Keratinocyte (primary cell): ENCODE measurements around the gene MTR. TPM values are rescaled to one million over a fixed set of nuclear protein-coding genes. Genes with fewer than 3 reads are reported as not detected.

Experiments
- DNase-seq: peaks from one replicate; pipeline ENCODE4 v3.0.0-alpha.2; 2011; ENCODE audit warnings: low read depth, missing footprints, low spot score
- FAIRE-seq: peaks from 2 replicates; lab custom pipeline; 2011; peaks lifted over from hg19 to GRCh38; lab: Jason Lieb, UNC
- H2AFZ ChIP-seq: 2 replicates; pipeline ENCODE4 v1.6.0; 2012; ENCODE audit warnings: low read length, control low read depth, inconsistent platforms; ENCODE audit not compliant: control insufficient read depth
- H3K27ac ChIP-seq: 2 replicates; pipeline ENCODE4 v1.5.1; 2011; ENCODE audit warnings: low read length; ENCODE audit not compliant: control insufficient read depth, insufficient read depth
- H3K27me3 ChIP-seq: 3 replicates; pipeline ENCODE4 v1.6.0; 2011; ENCODE audit warnings: low read length; ENCODE audit not compliant: control insufficient read depth, insufficient read depth; ENCODE audit errors: extremely low read depth
- H3K36me3 ChIP-seq, 2 experiments: 2 replicates in 1 of 2; 3 replicates in 1 of 2; pipeline ENCODE4 v1.5.1; 2011; ENCODE audit warnings: low read length in 2 of 2, mild to moderate bottlenecking in 1 of 2; ENCODE audit not compliant: control insufficient read depth in 2 of 2, insufficient read depth in 2 of 2; ENCODE audit errors: extremely low read depth in 1 of 2
- H3K4me1 ChIP-seq: 3 replicates; pipeline ENCODE4 v1.5.1; 2011; ENCODE audit warnings: low read length; ENCODE audit not compliant: control insufficient read depth, insufficient read depth; ENCODE audit errors: extremely low read depth
- H3K4me2 ChIP-seq: 3 replicates; pipeline ENCODE4 v1.6.0; 2011; ENCODE audit warnings: low read depth, low read length; ENCODE audit not compliant: control insufficient read depth, insufficient read depth; ENCODE audit errors: extremely low read depth
- H3K4me3 ChIP-seq, 3 experiments: fragments of 200-600 bp in 1 of 3; sonication (generic) in 1 of 3; 2 replicates in 2 of 3; 3 replicates in 1 of 3; pipeline ENCODE4 v1.5.1; 2011 to 2016; ENCODE audit warnings: low read length in 3 of 3, mild to moderate bottlenecking in 3 of 3, control low read depth in 2 of 3, inconsistent platforms in 1 of 3, low read depth in 1 of 3, mixed read lengths in 1 of 3, mixed run types in 1 of 3, moderate library complexity in 1 of 3; ENCODE audit not compliant: control insufficient read depth in 2 of 3, insufficient read depth in 2 of 3; ENCODE audit errors: extremely low read depth in 1 of 3
- H3K79me2 ChIP-seq: 2 replicates; pipeline ENCODE4 v1.6.0; 2012; ENCODE audit warnings: low read length; ENCODE audit not compliant: control insufficient read depth, insufficient read depth
- H3K9ac ChIP-seq: 3 replicates; pipeline ENCODE4 v1.6.0; 2011; ENCODE audit warnings: low read length; ENCODE audit not compliant: control insufficient read depth, insufficient read depth; ENCODE audit errors: extremely low read depth
- H3K9me1 ChIP-seq: 3 replicates; pipeline ENCODE4 v1.6.0; 2011; ENCODE audit warnings: low read length; ENCODE audit not compliant: control insufficient read depth, insufficient read depth; ENCODE audit errors: extremely low read depth
- H3K9me3 ChIP-seq: 2 replicates; pipeline ENCODE4 v1.5.1; 2012; ENCODE audit warnings: low read depth, low read length; ENCODE audit not compliant: control insufficient read depth
- H4K20me1 ChIP-seq: 3 replicates; pipeline ENCODE4 v1.6.0; 2011; ENCODE audit warnings: low read length; ENCODE audit not compliant: control insufficient read depth, insufficient read depth; ENCODE audit errors: extremely low read depth
- EZH2 ChIP-seq: IDR thresholded peaks from one replicate; pipeline ENCODE4 v1.6.1; 2012; ENCODE audit warnings: inconsistent platforms, mild to moderate bottlenecking, low read length, moderate library complexity
- dilution Hi-C: fragments of 300-500 bp; cut with MboI; formaldehyde crosslinking; loops from one replicate; pipeline ENCODE4 v1.7.0; 2020; ENCODE audit warnings: low sequenced_read_pairs; ENCODE audit not compliant: extremely low pct_ligation_motif_present
- polyA plus RNA-seq, 5 experiments: library from polyadenylated mRNA; depleted of rRNA in 3 of 5; stranded (reverse) in 3 of 5; stranded (forward) in 1 of 5; unstranded in 1 of 5; fragments of >200 nt; gene quantifications; 1 replicate in 1 of 5; 2 replicates in 3 of 5; 3 replicates in 1 of 5; pipeline versions ENCODE4 v1.2.1 to v1.2.3, GENCODE V29; 2011 to 2012; ENCODE audit warnings: missing spikeins in 2 of 5, low read depth in 1 of 5, low replicate concordance in 1 of 5
- TF ChIP-seq, protein P1 (sequence below), 3 experiments: IDR thresholded peaks in 1 of 3; conservative IDR thresholded peaks in 1 of 3; optimal IDR thresholded peaks in 1 of 3; 2 replicates in 2 of 3; 3 replicates in 1 of 3; pipeline versions ENCODE3 to v1.5.1; 2011; ENCODE audit warnings: low read length in 3 of 3, mild to moderate bottlenecking in 3 of 3, moderate library complexity in 2 of 3, control low read depth in 1 of 3, inconsistent platforms in 1 of 3; ENCODE audit not compliant: insufficient read depth in 2 of 3; ENCODE audit errors: extremely low read depth in 1 of 3

MTR gene
- polyA plus RNA-seq, 1 donor (not counting 4 experiments of a cell fraction or from before 2014, with no cell fraction given): 14.3 TPM

DNA sequence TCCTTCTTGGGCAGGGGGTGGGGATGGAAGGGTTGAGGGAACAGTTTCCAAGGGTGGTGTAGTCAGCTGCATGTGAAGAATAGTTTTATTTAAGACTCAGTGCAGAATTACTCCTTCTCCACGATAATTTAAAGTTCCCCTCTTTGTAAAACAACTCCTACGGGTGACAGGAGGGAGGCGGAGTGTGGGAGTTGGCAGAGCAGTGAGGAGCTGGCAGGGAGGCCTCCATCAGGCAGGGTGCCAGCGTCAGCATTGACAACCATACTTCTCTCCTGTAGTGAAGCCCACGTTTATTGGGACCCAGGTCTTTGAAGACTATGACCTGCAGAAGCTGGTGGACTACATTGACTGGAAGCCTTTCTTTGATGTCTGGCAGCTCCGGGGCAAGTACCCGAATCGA, 93.8 kb downstream of the MTR start:
- Histone ChIP-seq H3K9ac (no peak overlapping the region), H3K4me3 (no peak overlapping the region), H4K20me1 (no peaks in the 10 kb centered on the region), H2AFZ (no peak overlapping the region), H3K4me1 (no peaks in the 10 kb centered on the region), H3K9me3 (no peaks in the 10 kb centered on the region), H3K36me3 (peaks cover 22 to 33% of the 10 kb centered on the region in 2 experiments), H3K27ac (no peak overlapping the region), H3K27me3 (no peaks in the 10 kb centered on the region), H3K79me2 (no peaks in the 10 kb centered on the region), H3K4me2 (no peak overlapping the region), H3K9me1 (no peaks in the 10 kb centered on the region)
- no peak for DNase-seq
- dilution Hi-C loops: no loop called here
- FAIRE-seq: no peak
- TF ChIP-seq EZH2: no peak
- TF ChIP-seq, protein P1, sequence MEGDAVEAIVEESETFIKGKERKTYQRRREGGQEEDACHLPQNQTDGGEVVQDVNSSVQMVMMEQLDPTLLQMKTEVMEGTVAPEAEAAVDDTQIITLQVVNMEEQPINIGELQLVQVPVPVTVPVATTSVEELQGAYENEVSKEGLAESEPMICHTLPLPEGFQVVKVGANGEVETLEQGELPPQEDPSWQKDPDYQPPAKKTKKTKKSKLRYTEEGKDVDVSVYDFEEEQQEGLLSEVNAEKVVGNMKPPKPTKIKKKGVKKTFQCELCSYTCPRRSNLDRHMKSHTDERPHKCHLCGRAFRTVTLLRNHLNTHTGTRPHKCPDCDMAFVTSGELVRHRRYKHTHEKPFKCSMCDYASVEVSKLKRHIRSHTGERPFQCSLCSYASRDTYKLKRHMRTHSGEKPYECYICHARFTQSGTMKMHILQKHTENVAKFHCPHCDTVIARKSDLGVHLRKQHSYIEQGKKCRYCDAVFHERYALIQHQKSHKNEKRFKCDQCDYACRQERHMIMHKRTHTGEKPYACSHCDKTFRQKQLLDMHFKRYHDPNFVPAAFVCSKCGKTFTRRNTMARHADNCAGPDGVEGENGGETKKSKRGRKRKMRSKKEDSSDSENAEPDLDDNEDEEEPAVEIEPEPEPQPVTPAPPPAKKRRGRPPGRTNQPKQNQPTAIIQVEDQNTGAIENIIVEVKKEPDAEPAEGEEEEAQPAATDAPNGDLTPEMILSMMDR (optimal IDR thresholded peaks at IDR 0.05 in 1 of 3, IDR thresholded peaks at IDR 0.05 in 1 of 3, conservative IDR thresholded peaks at IDR 0.05 in 1 of 3; ENCODE audit: extremely low read depth in 1 of 3, insufficient read depth in 2 of 3, low read length in 3 of 3): no peak

DNA sequence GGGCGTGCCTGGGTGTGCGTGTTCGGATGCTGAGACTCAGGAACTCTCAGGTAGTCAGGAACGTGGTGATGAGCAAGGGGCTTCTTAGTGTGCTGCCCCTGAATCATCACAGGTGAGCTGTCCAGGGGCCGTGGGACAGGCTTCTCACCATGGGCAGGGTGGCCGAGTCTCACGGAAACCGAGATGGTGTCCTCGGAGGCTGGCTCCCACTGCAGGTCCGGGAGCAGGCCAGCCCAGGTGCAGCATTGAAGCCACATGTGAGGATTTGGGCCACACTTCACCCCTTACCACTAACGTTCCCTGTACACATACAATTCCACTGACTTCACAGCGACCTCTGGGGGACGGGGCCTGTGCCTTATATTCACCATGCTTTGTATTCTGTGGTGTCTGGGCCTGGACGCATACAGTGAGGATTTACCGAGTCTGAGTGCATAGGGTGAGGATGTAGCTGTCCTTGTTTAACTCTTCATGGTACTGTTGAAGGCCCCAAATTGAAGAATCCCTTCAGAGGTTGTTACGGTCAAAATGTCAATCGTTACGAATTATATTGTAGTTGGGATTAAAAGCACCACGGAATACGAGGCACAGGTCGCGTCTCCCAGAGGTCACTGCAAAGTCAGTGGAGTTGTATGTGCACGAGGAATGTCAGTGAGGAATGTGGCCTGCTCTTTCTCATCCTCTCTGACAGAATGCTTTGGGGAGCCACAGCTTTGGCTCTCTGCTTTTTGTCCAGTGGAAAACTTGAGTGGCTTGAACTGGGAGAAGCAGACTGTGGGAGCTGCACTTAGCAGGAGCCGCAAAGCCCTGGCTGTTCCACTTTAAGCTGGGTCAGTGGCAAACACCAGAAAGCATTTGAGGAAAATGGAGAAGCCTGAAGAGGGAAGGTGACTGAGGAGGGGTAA, 95.3 kb downstream of the MTR start:
- Histone ChIP-seq H3K9me3 (no peaks in the 10 kb centered on the region), H3K36me3 (peaks cover 22 to 40% of the 10 kb centered on the region in 2 experiments), H3K9ac (no peak overlapping the region), H3K4me3 (no peak overlapping the region), H2AFZ (no peak overlapping the region), H3K27me3 (no peaks in the 10 kb centered on the region), H3K4me2 (no peak overlapping the region), H4K20me1 (no peaks in the 10 kb centered on the region), H3K9me1 (no peaks in the 10 kb centered on the region), H3K79me2 (no peaks in the 10 kb centered on the region), H3K4me1 (no peaks in the 10 kb centered on the region), H3K27ac (no peak overlapping the region)
- TF ChIP-seq EZH2: no peak
- TF ChIP-seq, protein P1 (optimal IDR thresholded peaks at IDR 0.05 in 1 of 3, IDR thresholded peaks at IDR 0.05 in 1 of 3, conservative IDR thresholded peaks at IDR 0.05 in 1 of 3; ENCODE audit: extremely low read depth in 1 of 3, insufficient read depth in 2 of 3, low read length in 3 of 3): no peak
- DNase-seq (no peak), FAIRE-seq (no peak)
- dilution Hi-C loops: no loop called here
